Measurements from ENCODE around the gene DUSP28.
A peak's percentile ranks its signal among the peaks of the same experiment; 100 is the strongest.

Gene DUSP28

DNA sequence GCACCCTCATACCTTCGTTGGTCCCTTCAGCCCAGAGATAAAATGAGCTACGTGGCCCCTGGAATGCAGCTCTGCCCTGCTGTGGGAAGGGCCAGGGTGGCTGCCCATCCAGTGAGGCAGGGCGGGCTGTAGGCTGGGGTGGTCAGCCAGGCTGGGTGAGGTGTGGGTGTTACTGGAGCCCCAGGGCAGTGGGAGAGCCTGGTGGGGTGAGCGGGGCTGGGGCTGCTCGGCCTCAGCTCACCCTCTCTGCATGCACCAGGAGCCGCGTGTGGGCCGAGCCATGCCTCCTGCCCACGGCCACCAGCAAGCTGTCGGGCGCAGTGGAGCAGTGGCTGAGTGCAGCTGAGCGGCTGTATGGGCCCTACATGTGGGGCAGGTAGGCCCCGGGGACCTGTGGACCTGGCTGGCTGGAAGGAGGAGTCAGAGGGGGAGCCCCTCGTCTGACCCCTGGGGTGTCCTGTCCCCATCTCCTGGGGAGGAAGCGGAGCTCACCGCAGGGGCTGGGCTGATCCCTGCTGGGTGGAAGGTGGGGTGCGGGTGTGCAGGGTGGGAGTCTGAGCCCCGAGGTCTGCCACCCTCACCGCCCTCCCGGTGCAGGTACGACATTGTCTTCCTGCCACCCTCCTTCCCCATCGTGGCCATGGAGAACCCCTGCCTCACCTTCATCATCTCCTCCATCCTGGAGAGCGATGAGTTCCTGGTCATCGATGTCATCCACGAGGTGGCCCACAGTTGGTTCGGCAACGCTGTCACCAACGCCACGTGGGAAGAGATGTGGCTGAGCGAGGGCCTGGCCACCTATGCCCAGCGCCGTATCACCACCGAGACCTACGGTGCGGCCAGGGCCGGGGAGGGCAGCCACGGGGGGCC lies 13.6 kb downstream of the DUSP28 start:
- no peak for DNase-seq

DNA sequence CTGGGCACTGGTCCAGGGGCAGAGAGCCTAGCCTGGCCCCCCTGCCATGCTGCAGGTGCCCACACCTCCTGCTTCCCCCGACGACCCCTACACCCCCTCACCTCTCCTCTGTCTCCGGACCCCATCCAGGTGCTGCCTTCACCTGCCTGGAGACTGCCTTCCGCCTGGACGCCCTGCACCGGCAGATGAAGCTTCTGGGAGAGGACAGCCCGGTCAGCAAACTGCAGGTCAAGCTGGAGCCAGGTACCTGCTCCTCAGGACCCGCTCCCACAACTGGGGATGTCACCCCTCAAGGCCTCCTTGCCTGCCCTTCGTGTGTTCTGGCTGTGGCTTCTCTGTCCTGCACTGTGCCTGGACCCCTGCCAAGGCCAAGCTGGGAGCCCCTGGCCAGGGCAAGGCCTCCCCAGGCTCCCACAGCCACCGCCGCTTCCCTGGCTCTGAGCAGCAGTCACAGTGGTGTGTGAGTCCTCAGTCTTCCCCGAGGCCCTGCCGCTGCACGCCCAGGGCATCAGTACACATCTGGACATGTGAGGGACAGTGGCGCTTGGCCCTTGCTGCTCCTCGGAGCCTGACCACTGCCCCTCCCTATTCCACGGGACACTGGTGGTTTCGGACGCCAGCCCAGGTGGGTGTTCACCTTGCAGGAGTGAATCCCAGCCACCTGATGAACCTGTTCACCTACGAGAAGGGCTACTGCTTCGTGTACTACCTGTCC lies 14.4 kb downstream of the DUSP28 start:
- no peak for DNase-seq

DNA sequence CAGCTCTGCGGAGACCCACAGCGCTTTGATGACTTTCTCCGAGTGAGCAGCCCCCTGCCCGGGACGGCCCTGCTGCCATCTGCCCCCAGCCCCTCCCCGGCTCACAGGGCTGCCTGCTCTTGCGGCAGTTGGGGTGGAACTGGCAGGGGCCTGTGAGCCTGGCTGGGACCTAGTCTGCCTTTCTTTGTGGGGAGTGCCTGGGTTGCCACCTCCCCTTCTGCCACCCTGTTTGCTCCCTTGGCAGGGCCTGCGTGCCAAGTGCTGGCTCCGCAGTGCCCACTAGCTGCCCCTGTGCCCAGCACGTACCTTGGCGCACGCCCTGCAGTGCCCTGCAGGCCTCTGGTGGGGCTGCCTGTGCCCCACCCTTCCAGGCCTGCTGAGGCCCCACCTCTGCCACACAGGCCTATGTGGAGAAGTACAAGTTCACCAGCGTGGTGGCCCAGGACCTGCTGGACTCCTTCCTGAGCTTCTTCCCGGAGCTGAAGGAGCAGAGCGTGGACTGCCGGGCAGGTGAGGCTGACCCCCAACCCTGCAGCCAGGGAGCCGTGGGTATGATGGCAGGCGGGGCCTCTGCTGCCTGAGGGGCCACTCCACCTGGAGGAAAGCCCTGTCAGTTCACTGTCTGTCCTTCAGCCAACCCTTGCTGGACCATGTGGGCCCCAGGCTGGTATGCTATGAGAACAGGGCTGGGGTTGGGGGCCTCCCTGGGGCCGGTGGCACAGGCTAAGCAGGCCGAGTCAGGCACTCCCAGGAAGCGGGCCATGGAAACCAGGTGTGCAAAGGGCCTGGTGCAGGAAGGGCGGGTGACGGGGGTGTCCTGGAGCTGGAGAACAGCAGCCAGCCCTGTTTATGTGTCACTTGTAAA lies 15.2 kb downstream of the DUSP28 start:
- no peak for DNase-seq

DNA sequence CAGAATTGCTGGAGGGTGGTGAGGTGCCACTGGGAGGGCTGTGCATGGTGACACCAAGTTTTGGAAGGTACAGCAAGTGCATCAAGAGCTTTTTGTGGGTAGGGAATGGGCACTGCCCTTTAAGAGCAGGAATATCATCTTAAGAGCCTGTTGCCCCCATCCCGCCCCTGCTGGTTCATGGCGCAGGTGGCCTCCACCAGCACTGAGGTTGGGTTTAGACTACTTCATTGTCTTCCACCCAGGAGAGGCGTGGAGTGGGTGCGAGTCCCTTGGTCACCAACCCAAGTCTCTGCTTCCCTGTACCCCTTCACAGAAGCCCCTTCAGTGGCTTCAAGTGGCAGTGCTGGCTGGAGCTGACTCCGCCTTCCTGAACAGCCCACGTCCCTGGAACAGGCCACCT lies 15.9 kb downstream of the DUSP28 start:
- no peak for DNase-seq

DNA sequence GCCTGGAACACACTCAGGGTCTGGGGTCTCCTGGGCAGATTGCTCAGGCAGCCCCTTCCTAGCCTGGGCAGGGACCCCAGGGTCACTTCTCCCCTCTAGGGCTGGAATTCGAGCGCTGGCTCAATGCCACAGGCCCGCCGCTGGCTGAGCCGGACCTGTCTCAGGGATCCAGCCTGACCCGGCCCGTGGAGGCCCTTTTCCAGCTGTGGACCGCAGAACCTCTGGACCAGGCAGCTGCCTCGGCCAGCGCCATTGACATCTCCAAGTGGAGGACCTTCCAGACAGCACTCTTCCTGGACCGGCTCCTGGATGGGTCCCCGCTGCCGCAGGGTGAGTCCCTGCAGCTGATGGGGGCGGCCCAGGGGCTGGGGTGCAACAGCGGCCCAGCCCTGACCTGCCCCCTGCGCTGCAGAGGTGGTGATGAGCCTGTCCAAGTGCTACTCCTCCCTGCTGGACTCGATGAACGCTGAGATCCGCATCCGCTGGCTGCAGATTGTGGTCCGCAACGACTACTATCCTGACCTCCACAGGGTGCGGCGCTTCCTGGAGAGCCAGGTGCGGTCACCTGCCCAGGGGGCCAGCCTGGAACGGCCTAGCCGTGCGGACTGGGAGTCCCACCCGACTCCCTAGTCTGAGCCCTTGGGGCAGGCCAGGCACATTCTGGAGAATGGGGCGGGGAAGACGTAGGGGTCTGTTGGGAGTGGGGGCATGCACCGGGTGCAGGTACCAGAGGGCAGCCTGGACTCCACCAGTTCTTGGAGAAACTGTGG lies 16.5 kb downstream of the DUSP28 start:
- no peak for DNase-seq

DNA sequence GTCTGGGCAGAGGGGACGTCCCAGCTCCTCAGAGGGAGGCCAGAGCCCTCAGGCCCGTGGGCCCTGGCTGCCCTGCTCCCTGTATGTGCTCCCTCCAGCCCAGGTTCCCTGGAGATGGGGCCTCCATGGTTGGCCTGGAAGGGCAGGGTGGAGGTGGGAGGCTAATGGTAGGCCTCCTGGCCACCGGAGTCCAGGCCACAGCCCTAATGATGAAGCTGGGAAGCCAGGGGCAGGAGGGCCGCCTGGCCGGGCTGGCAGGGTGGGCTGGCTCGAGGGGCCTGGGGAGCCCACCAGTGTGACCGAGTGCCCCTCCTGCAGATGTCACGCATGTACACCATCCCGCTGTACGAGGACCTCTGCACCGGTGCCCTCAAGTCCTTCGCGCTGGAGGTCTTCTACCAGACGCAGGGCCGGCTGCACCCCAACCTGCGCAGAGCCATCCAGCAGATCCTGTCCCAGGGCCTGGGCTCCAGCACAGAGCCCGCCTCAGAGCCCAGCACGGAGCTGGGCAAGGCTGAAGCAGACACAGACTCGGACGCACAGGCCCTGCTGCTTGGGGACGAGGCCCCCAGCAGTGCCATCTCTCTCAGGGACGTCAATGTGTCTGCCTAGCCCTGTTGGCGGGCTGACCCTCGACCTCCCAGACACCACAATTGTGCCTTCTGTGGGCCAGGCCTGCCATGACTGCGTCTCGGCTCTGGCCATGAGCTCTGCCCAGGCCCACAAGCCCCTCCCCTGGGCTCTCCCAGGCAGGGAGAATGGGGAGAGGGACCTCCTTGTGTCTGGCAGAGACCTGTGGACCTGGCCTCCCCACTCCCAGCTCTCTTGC lies 17.3 kb downstream of the DUSP28 start:
- DNase-seq, result no peak

DNA sequence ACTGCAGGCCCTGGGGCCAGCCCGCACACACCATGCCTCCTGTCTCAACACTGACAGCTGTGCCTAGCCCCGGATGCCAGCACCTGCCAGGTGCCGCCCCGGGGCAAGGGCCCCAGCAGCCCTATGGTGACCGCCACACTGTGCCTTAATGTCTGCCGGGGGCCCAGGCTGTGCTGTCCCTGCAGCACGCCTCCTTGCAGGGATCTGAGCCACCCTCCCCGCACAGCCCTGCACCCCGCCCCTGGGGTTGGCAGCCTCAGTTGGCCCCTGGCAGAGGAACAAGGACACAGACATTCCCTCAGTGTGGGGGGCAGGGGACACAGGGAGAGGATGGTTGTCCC lies 17.9 kb downstream of the DUSP28 start:
- DNase-seq, result no peak

DNA sequence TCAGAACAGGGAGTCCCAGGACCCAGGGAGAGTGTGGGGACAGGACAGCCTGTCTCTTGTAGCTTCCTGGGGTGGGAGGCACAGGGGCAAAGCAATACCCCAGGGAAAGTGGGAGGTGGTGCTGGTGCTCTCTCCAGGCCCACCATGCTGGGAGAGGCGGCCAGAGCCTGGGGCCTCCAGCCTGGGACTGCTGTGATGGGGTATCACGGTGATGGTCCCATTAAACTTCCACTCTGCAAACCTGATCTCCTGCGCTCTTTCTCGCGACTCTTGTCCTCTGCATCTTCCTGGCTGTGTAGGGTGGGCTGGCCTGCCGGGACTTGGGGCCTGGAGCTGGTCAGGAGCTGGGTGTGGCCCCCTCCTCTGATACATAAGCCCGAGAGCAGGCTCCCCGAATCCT lies 18.3 kb downstream of the DUSP28 start:
- no peak for DNase-seq

DNA sequence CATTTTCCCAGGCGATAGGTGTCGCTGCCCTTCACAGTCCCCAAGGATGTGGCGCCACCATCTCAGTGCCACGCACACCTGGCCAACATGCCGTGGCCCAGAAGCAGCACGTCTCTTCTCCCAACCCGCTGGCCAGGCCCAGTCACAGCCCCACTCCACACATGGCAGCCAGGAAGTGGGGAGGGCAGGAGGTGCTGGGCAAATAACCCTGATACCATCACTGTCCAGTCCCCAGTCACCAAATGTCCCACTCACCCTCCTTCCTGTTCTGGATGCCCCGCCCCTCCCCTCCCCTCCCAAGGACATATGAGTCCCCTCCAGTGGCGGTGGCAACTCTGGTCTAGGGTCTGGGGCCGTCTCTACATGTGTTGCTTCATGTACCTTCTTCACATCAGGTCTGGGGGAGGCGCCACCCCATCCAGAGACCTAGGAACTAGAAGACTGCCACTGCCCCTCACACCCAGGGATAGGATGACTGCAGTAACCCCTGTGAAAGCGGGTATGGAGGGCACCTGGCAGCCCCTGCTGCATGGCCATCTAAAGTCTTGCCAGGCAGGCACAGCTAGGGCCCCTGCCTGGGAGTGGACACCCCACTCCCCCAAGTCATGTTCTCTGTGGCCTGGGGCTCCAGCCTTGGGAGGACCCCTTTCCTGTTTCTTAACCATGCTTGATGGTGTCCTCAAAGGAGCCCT lies 19.1 kb downstream of the DUSP28 start:
- DNase-seq, result no peak

DNA sequence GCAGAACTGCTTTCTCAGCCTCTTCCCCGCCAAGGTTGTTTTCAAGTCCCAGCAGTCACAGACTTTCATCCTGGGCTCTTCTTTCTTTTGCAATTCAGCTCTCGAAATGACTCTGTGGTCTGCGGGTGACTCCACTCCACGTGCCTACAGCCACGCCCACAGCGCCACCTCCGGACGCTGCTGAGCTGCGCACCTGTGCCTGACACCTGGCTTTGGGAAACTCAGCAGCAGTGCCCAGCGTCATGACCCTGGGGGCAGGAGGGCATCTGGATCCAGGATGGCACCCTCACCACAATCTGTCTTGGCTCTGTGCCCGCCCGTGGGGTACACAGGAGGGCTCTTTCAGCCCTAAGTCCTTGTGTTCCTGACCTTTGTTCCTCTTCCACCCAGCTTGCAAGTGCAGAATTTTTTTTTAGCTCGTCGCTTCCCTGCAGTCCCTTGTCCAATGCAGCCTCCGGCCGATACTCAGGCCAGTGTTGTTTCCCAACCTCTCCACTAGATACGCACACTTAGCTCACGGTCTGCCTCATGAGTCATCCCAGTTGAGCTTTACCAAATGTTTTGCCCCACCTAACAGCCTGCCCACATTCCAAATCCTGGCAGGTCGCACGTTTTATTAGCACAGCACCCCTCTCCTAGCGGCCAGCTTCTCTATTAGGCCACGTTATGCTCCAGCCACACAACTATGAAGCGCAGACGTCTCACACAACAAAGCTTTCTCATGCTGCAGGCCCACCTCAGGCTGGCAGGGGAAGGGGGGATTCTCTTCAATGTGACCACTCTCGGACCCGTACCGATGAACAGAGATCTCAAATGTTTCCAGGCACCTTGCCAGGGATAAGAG lies 19.8 kb downstream of the DUSP28 start:
- DNase-seq, result no peak

DNA sequence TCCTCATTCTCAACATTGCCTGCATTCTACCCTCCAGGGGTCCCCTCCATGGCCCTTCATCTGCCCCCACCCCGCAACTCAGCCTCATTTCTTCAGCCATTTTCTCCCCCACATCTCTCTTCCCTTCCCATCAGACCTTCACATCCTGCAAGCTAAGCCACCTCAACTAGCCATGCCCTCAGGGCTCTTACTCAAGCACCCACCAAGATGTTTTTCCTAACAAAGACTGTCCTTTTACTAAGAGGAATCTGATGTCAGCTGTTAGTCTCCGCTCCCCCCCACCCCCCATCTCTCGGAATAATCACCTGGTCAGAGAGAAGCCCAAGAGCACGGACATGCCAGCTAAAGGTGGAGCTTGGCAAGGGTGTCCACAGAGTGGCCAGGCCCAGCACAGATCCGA lies 21.7 kb downstream of the DUSP28 start:
- DNase-seq, result no peak

DNA sequence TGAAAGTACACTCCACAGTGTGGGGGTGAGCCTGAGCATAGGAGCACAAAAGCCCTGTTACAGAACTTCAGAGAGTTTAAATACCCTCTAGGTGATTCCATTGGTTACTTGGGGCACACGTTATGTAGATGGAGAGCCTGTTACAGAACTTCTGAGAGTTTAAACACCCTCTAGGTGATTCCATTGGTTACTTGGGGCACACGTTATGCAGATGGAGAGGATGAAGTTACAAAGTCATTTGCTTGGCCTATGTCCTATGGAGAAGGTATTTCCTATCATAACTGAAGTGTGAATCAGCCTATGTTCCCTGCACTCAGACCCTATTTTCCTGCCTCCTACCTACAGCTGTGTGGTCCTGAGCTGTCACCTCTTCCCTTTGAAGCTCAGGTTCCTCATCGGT lies 22.6 kb downstream of the DUSP28 start:
- DNase-seq, result no peak

DNA sequence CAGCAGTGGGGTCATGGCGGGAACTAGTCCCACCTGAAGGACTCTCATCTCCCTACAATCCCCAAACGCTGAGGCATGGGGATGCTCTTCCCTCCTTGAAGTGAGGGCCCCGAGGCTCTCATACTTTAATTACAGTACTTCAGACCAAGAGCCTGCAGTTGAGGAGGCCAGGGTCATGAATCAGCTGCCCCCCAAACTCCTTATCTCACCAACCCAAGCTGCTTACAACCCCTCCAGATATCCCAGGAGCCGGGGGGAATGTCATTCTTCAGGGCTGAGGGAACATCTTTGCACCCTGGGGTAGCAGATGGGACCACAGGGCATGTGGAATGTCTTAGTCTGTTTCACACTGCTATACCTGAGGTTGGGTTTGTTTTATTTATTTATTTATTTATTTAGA lies 23.6 kb downstream of the DUSP28 start:
- DNase-seq, result no peak

DNA sequence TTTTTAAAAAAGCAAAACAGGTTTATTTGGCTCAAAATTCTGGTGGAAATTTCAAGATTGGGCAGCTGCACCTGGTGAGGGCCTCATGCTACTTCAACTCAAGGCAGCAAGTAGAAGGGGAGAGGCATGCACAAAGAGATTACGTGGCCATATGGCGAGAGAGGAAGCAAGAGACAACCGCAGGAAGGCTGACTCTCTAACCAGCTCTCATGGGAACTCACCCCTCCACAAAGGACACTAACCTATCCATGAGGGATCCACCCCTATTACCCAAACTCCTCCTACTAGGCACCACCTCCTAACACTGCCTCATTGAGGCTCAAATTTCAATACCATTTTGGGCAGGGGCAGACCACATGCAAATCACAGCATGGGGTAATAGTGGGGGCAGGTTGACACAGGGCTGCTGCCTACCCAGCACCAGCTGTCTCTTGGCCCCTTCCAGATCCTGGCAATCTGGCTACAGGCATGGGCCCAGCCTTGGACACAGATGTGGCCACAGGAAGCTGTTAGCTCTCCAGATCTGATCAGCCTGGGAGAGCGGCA lies 24.4 kb downstream of the DUSP28 start:
- DNase-seq, result peak; percentile 43

DNA sequence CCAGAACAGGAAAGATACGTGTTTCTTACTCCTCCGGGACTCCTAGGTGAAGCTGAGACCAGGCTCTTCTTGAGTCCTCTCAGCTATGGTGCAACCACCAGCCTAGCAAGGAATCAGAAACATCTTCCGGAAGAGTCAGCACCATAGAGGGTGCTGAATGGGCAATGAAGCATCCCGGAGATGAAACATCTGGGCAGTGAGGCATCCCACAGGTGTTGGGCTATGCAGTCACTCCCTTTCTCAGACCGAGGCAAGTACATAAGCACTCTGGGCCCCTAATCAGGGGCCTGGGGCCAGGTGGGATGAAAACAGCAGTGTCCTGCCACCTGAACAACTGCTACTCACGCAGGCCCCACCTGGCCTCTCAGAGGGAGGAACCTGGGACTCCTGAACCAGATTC lies 24.9 kb downstream of the DUSP28 start:
- no peak for DNase-seq

DNA sequence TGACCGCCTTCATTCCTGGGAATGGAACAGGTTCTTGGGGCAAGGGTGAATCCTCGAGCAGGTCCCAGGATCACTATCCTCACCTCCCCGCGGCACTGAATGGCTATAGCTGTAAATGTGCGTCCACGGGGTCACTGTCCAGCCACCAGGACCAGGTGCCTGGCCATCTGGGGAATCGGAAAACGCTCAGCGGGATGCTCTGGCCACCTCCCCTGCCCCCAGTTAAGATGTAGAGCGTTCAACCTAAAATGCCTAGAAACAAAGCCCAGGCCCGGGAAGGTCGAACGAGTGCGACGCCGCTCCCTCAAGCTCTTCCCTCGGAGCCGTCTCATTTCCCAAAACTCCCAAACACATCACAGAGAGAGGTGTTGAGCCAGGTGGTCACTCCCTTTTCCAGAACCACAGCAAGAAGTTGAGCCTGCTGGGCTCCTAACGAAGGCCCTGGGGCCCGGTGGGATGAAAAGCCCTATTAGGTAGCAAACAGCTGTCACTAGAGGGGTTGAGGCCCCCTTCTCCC lies 25.6 kb downstream of the DUSP28 start:
- DNase-seq, result no peak

DNA sequence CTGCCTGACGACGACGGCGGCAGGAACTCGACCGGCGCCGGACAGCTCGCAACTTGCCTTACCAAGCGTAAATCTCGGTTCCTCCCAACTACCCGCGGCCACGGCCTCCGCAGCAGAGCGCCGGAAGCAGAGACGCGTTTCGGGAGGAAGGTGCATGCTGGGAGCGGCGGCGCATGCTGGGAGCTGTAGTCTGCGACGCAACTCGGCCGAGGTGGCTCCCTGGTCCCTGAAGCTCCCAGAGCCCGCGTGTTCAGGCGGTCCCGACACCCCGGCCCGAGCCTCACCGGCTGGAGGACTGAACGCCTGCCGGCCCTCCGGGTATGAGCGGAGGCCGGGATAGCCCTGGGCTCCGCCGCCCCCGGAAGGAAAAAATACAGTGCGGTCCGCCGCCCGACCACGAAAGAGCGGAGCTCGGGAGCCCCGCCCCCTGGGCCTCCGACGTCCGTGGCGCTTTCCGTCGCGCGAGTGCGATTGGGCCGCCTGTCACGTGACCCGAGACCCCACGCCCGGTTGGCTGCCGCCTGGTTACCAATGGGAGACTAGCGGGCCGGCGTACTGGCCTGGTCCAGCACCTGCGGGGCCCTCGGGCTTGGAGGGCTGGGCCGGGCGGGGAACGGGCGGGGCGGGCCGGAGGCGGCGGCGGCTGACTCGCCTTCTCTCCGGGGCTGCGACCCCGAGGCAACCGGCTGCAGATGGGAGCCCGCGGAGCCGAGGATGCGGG lies 26.2 kb downstream of the DUSP28 start, which contains the start of gene CAPN10:
TSS of gene CAPN10 (plus strand) at position 537 of the 721 bp plus-strand sequence. CDS start at position 715, 178 bp downstream.
- peak; percentile 95 for DNase-seq

DNA sequence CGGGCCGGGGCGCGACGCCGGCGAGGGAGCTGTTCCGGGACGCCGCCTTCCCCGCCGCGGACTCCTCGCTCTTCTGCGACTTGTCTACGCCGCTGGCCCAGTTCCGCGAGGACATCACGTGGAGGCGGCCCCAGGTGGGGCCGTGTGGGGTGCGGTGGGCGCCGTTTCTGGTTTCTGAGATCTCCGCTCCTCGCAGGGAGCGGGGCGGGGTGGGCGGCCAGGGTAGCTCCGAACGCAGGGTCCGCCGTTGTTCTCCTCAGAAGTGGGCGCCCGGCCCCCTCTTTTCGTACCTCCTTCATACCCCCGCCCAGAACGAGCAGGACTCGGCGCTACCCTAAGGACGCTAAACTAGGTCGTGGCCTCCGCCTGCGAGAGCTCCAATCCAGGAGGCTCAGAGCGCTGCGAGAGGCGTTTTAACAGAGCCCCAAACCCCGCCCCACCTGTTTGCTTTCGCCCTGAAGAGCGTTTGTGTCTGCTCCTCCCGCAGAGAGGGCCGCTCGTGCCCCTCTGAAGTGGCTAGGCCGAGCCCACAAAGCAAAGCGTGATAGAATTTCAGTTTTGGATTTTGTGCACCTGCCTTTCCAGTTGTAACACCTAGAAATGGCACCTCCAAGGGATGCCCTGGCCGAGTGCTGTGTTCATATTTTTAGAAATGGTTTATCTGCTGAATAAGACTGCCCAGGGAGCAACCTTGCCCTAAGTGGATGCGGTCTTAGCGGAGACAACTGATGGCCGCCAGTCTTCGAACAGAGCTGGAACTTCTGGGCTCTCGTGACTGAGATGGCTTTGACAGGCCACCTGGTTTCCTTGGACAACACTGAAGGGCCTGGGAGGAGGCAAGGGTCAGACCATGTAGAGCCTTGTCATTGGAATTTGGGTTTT lies 27.0 kb downstream of the DUSP28 start:
- DNase-seq, result peak; percentile 31
